HepG2 (cell line): Measurements from ENCODE around the gene SHF.

ENCODE experiments used
- ARNT ChIP-seq: fragments of 450-650 bp; IDR thresholded peaks from 2 replicates; pipeline ENCODE4 v1.6.1; 2017
- ATF6 ChIP-seq: sonication (generic); formaldehyde crosslinking; conservative IDR thresholded peaks from 2 replicates; pipeline ENCODE4 v1.4.0; 2020; ENCODE audit warnings: missing genetic modification reagents
- EP300 ChIP-seq, 3 experiments: sonication (generic) in 1 of 3; formaldehyde crosslinking in 1 of 3; IDR thresholded peaks; 2 replicates each; pipeline versions ENCODE4 v1.5.1 to v1.6.1; 2011 to 2020; ENCODE audit warnings: low read depth in 2 of 3, low read length in 2 of 3, borderline replicate concordance in 1 of 3, improper control_type of control experiment in 1 of 3, mild to moderate bottlenecking in 1 of 3, missing genetic modification reagents in 1 of 3, moderate library complexity in 1 of 3
- FOSL2 ChIP-seq: sonication (generic); formaldehyde crosslinking; IDR thresholded peaks from 2 replicates; pipeline ENCODE4 v1.4.0; 2020; ENCODE audit warnings: missing genetic modification reagents
- GATAD2A ChIP-seq: IDR thresholded peaks from 2 replicates; pipeline ENCODE4 v1.6.1; 2016
- PHB2 ChIP-seq: fragments of 450-650 bp; IDR thresholded peaks from 2 replicates; pipeline ENCODE4 v1.6.1; 2018; ENCODE audit not compliant: partially characterized antibody
- REST ChIP-seq, 2 experiments: IDR thresholded peaks; 2 replicates each; pipeline ENCODE4 v1.6.1; 2011 to 2012; ENCODE audit warnings: low read length in 2 of 2, borderline replicate concordance in 1 of 2, low read depth in 1 of 2, mild to moderate bottlenecking in 1 of 2, moderate library complexity in 1 of 2
- STAG1 ChIP-seq: sonication (generic); formaldehyde crosslinking; IDR thresholded peaks from 2 replicates; pipeline ENCODE4 v1.4.0; 2020; ENCODE audit warnings: missing genetic modification reagents
- YY1 ChIP-seq: IDR thresholded peaks from 2 replicates; pipeline ENCODE4 v1.6.1; 2011; ENCODE audit warnings: low read length, low read depth, moderate library complexity, mild to moderate bottlenecking; ENCODE audit not compliant: insufficient read depth, insufficient replicate concordance
- ZNF660 ChIP-seq: sonication (generic); formaldehyde crosslinking; IDR thresholded peaks from 2 replicates; pipeline ENCODE4 v1.5.1; 2020; ENCODE audit warnings: mild to moderate bottlenecking, low read depth, missing genetic modification reagents, borderline replicate concordance
- ZSCAN30 ChIP-seq: sonication (generic); formaldehyde crosslinking; IDR thresholded peaks from 2 replicates; pipeline ENCODE4 v1.5.0; 2020; ENCODE audit warnings: mild to moderate bottlenecking, missing genetic modification reagents

- TF ChIP-seq STAG1 (CRISPR knock-in tag) (no peak), GATAD2A (CRISPR knock-in tag) (no peak), REST (IDR thresholded peaks at IDR 0.05; ENCODE audit: borderline replicate concordance in 1 of 2, low read depth in 1 of 2, low read length in 2 of 2) (no peak), ATF6 (no peak), ZNF660 (CRISPR knock-in tag) (no peak), PHB2 (no peak), YY1 (no peak), FOSL2 (CRISPR knock-in tag) (no peak), ZSCAN30 (CRISPR knock-in tag) (no peak), ARNT (no peak), EP300 (IDR thresholded peaks at IDR 0.05; ENCODE audit: low read depth in 2 of 2, low read length in 2 of 2) (no peak), EP300 (CRISPR knock-in tag; IDR thresholded peaks at IDR 0.05; ENCODE audit: borderline replicate concordance) (no peak)
Measured at GRCh38 chr15:45156744-45157455, 30.9 kb downstream of the SHF start.
